ENCODE measurements around the gene SAP30BP.

Gene SAP30BP

DNA sequence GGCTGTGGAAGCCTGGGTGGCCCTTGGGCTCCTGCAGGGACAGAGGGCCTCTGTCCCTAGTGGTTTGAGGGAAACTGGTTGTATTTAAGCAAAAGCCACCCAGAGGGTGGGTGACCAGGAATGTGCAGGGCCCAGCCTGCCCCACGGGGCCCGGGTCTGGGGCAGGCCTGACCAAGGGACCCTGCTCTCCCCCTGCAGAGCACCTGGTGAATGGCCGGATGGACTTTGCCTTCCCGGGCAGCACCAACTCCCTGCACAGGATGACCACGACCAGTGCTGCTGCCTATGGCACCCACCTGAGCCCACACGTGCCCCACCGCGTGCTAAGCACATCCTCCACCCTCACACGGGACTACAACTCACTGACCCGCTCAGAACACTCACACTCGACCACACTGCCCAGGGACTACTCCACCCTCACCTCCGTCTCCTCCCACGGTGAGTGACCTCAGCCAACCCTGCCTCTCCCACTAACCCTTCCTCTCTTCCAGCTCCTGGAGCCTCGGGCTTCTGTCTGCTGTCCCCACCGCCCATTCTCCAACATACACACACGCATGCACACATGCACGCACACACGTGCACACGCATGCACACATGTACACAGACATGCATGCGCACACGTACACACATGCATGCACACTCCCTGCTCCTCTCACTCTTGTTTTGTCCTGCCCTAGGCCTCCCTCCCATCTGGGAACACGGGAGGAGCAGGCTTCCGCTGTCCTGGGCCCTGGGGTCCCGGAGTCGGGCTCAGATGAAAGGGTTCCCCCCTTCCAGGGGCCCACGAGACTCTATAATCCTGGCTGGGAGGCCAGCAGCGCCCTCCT lies 87.5 kb downstream of the SAP30BP start:
- Mint-ChIP-seq H3K27me3 (ENCODE audit: low read depth) (no peaks in the 10 kb centered on the region), H3K4me1 (peaks cover 6% of the 10 kb centered on the region), H3K36me3 (ENCODE audit: low read depth) (no peaks in the 10 kb centered on the region), H3K4me3 (peak overlapping the region; percentile 58 to 68 (median 65)), H3K27ac (peak overlapping the region in 2 of 3 experiments; percentile 75 to 85), H3K9me3 (no peaks in the 10 kb centered on the region)
- TF ChIP-seq, protein P1, sequence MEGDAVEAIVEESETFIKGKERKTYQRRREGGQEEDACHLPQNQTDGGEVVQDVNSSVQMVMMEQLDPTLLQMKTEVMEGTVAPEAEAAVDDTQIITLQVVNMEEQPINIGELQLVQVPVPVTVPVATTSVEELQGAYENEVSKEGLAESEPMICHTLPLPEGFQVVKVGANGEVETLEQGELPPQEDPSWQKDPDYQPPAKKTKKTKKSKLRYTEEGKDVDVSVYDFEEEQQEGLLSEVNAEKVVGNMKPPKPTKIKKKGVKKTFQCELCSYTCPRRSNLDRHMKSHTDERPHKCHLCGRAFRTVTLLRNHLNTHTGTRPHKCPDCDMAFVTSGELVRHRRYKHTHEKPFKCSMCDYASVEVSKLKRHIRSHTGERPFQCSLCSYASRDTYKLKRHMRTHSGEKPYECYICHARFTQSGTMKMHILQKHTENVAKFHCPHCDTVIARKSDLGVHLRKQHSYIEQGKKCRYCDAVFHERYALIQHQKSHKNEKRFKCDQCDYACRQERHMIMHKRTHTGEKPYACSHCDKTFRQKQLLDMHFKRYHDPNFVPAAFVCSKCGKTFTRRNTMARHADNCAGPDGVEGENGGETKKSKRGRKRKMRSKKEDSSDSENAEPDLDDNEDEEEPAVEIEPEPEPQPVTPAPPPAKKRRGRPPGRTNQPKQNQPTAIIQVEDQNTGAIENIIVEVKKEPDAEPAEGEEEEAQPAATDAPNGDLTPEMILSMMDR (IDR thresholded peaks at IDR 0.05; ENCODE audit: unreplicated experiment in 3 of 3): no peak

DNA sequence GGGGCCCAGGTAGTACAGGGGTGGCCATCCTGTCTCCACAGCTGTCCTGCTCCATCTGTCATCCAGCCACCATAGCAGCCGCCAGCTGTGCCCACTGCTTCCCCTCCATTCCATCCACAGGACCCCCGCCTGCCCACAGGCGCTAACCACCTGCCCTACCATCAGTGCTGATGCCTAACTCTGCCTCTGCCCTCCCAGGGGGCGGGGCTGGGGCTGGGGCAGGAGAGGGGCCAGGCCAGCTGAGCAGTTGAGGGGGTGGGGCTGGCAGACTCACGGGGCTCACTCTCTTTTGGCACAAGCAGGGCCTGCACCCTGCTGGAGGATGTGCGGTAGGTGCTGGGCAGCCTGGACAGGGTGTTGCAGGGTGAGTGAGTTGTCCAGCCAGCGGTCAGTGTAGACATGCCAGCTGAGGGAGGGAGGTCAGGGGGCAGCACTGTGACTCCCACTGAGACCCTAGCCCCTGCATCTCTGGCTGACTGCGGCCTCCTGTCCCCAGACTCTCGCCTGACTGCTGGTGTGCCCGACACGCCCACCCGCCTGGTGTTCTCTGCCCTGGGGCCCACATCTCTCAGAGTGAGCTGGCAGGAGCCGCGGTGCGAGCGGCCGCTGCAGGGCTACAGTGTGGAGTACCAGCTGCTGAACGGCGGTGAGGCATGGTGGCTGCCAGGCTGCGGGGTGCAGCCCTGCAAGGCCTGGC lies 88.2 kb downstream of the SAP30BP start:
- TF ChIP-seq, protein P1 (IDR thresholded peaks at IDR 0.05; ENCODE audit: unreplicated experiment in 3 of 3): no peak
- Mint-ChIP-seq H3K9me3 (no peaks in the 10 kb centered on the region), H3K27me3 (ENCODE audit: low read depth) (no peaks in the 10 kb centered on the region), H3K36me3 (ENCODE audit: low read depth) (no peaks in the 10 kb centered on the region), H3K4me3 (peak overlapping the region in 1 of 3 experiments; percentile 58), H3K4me1 (peaks cover 6% of the 10 kb centered on the region), H3K27ac (peak overlapping the region in 2 of 3 experiments; percentile 75 to 85)

DNA sequence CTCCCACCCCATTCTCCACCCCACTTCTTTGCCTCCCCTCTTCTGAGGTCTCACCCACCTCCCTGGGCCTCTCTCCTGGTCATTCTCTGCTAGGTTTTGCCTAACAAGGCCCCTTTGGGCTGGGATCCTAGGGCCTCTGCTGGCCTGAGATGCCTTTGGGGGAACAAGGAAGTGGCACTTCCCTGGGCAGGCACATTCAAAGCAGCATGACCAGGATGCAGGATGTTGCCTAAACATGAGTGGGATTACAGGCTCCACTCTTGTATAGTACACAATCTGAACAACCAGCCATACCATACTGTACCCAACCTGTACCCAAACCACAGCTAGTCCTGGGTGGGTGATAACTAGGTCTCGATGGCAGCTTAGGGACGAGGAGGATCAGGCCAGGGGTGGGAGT lies 88.9 kb downstream of the SAP30BP start:
- TF ChIP-seq, protein P1 (IDR thresholded peaks at IDR 0.05; ENCODE audit: unreplicated experiment in 3 of 3): no peak
- no peak overlapping the region for H3K4me3 Mint-ChIP-seq
- no peaks in the 10 kb centered on the region for H3K36me3 Mint-ChIP-seq (ENCODE audit: low read depth)
- peak overlapping the region in 1 of 3 experiments; percentile 74 for H3K27ac Mint-ChIP-seq
- H3K9me3 Mint-ChIP-seq: no peaks in the 10 kb centered on the region
- peaks cover 6% of the 10 kb centered on the region for H3K4me1 Mint-ChIP-seq
- H3K27me3 Mint-ChIP-seq (ENCODE audit: low read depth): no peaks in the 10 kb centered on the region

DNA sequence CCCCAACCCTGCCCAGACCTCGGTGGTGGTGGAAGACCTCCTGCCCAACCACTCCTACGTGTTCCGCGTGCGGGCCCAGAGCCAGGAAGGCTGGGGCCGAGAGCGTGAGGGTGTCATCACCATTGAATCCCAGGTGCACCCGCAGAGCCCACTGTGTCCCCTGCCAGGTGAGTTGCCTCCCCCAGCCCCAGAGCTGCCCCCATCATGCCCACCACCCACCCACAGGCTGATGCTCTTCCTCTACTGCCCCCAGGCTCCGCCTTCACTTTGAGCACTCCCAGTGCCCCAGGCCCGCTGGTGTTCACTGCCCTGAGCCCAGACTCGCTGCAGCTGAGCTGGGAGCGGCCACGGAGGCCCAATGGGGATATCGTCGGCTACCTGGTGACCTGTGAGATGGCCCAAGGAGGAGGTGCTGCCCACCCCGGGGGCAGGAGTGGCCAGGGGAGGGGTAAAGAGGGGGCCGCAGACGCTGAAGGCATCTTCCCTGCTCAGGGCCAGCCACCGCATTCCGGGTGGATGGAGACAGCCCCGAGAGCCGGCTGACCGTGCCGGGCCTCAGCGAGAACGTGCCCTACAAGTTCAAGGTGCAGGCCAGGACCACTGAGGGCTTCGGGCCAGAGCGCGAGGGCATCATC lies 89.4 kb downstream of the SAP30BP start:
- Mint-ChIP-seq H3K36me3 (ENCODE audit: low read depth) (no peaks in the 10 kb centered on the region), H3K4me1 (peaks cover 6% of the 10 kb centered on the region), H3K4me3 (no peak overlapping the region), H3K9me3 (no peaks in the 10 kb centered on the region), H3K27ac (no peak overlapping the region), H3K27me3 (ENCODE audit: low read depth) (no peaks in the 10 kb centered on the region)
- TF ChIP-seq, protein P1 (IDR thresholded peaks at IDR 0.05; ENCODE audit: unreplicated experiment in 3 of 3): no peak

DNA sequence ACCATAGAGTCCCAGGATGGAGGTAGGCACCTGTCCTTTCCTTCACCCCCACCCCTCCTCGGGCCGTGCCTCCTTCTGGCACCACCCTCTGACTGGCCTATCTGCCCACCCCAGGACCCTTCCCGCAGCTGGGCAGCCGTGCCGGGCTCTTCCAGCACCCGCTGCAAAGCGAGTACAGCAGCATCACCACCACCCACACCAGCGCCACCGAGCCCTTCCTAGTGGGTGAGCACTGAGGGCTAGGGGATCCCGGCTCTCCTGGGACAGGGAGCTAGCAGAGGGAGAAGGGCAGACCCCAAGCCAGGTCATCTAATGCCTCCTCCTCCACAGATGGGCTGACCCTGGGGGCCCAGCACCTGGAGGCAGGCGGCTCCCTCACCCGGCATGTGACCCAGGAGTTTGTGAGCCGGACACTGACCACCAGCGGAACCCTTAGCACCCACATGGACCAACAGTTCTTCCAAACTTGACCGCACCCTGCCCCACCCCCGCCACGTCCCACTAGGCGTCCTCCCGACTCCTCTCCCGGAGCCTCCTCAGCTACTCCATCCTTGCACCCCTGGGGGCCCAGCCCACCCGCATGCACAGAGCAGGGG lies 90.0 kb downstream of the SAP30BP start:
- Mint-ChIP-seq H3K9me3 (no peaks in the 10 kb centered on the region), H3K27ac (no peak overlapping the region), H3K4me3 (no peak overlapping the region), H3K27me3 (ENCODE audit: low read depth) (no peaks in the 10 kb centered on the region), H3K36me3 (ENCODE audit: low read depth) (no peaks in the 10 kb centered on the region), H3K4me1 (peaks cover 8% of the 10 kb centered on the region)
- TF ChIP-seq, protein P1 (IDR thresholded peaks at IDR 0.05; ENCODE audit: unreplicated experiment in 3 of 3): no peak

Measured in nephron (organoid).